MCF 10A (cell line): ENCODE results near the gene FAM204A. TPM values are rescaled to one million over a fixed set of nuclear protein-coding genes. Genes with fewer than 3 reads are reported as not detected.

Experiments used
- BruUV-seq: library from RNA; stranded (reverse); fragments of 400-500 nt; replicated peaks from 2 replicates; lab custom pipeline; 2021; lab: Mats Ljungman, UMichigan
- CTCF ChIA-PET: fragments of 300-600 bp; sonication (Branson Sonifier 250); formaldehyde crosslinking; extraction: SDS; loops from one replicate; lab custom pipeline; 2021; ENCODE audit warnings: antibody characterized with exemption, inconsistent platforms; lab: Yijun Ruan, JAX
- POLR2A ChIA-PET: fragments of 300-600, 350-650 bp; sonication (Branson Sonifier 250); formaldehyde crosslinking; extraction: SDS; loops from one replicate; lab custom pipeline; 2020; ENCODE audit warnings: antibody characterized with exemption, inconsistent platforms; lab: Yijun Ruan, JAX
- DNase-seq: peaks from one replicate; pipeline ENCODE4 v3.0.0-alpha.2; 2018; ENCODE audit not compliant: unreplicated experiment
- H3K27ac Mint-ChIP-seq: one replicate; pipeline ENCODE4 v1.8.0; 2022; ENCODE audit warnings: mild to moderate bottlenecking, low read depth, mixed read lengths; ENCODE audit not compliant: unreplicated experiment
- H3K27me3 Mint-ChIP-seq: one replicate; pipeline ENCODE4 v1.8.0; 2022; ENCODE audit warnings: mixed read lengths; ENCODE audit not compliant: insufficient read depth, unreplicated experiment
- H3K36me3 Mint-ChIP-seq: one replicate; pipeline ENCODE4 v1.8.0; 2022; ENCODE audit warnings: mild to moderate bottlenecking, moderate library complexity, mixed read lengths; ENCODE audit not compliant: insufficient read depth, unreplicated experiment
- H3K4me1 Mint-ChIP-seq: one replicate; pipeline ENCODE4 v1.8.0; 2022; ENCODE audit warnings: mixed read lengths; ENCODE audit not compliant: insufficient read depth, unreplicated experiment
- H3K4me3 Mint-ChIP-seq: one replicate; pipeline ENCODE4 v1.8.0; 2022; ENCODE audit warnings: mild to moderate bottlenecking, moderate library complexity, mixed read lengths; ENCODE audit not compliant: unreplicated experiment
- H3K9me3 Mint-ChIP-seq: one replicate; pipeline ENCODE4 v1.8.0; 2022; ENCODE audit warnings: mixed read lengths; ENCODE audit not compliant: unreplicated experiment
- intact Hi-C: fragments of 100-400 bp; cut with micrococcal nuclease; formaldehyde crosslinking; loops from 2 replicates; pipeline ENCODE4 v1.14.1; 2022
- total RNA-seq: library from RNA; stranded (reverse); gene quantifications from 2 replicates; pipeline ENCODE4 v1.2.3, GENCODE V29; 2022
- TF ChIP-seq, protein P1 (sequence below): fragments of 200-600 bp; IDR thresholded peaks from one replicate; pipeline ENCODE4 v1.8.0; 2022; ENCODE audit warnings: antibody characterized with exemption, mild to moderate bottlenecking; ENCODE audit not compliant: unreplicated experiment

The FAM204A gene
- total RNA-seq, 1 experiment from 2014 or later: 103 TPM

- intact Hi-C loops: no loop called here
- BruUV-seq: no TSS peak
- TF ChIP-seq, protein P1, sequence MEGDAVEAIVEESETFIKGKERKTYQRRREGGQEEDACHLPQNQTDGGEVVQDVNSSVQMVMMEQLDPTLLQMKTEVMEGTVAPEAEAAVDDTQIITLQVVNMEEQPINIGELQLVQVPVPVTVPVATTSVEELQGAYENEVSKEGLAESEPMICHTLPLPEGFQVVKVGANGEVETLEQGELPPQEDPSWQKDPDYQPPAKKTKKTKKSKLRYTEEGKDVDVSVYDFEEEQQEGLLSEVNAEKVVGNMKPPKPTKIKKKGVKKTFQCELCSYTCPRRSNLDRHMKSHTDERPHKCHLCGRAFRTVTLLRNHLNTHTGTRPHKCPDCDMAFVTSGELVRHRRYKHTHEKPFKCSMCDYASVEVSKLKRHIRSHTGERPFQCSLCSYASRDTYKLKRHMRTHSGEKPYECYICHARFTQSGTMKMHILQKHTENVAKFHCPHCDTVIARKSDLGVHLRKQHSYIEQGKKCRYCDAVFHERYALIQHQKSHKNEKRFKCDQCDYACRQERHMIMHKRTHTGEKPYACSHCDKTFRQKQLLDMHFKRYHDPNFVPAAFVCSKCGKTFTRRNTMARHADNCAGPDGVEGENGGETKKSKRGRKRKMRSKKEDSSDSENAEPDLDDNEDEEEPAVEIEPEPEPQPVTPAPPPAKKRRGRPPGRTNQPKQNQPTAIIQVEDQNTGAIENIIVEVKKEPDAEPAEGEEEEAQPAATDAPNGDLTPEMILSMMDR: no peak
- H3K27ac Mint-ChIP-seq: no peak overlapping the region
- no peaks in the 10 kb centered on the region for H3K9me3 Mint-ChIP-seq
- no peak overlapping the region for H3K4me3 Mint-ChIP-seq
- ChIA-PET POLR2A (interaction anchor here (0.7 to 1.8 kb wide), 3 partner anchors 11 to 199 kb away, joined by 3 to 8 read pairs (median 3); partner anchors contain the start of gene FAM204A), CTCF (interaction anchor here (0.6 to 1.7 kb wide), 4 partner anchors 14 to 395 kb away, joined by 3 to 4 read pairs (median 4); no protein-coding TSS in a partner anchor)
- H3K27me3 Mint-ChIP-seq: no peaks in the 10 kb centered on the region
- no peaks in the 10 kb centered on the region for H3K4me1 Mint-ChIP-seq
- H3K36me3 Mint-ChIP-seq: peaks cover 74% of the 10 kb centered on the region
- no peak for DNase-seq
Measured at GRCh38 chr10:118330295-118331076, 11.6 kb downstream of the FAM204A start.

GRCh38 chr10:118324140-118324539 lies 18.0 kb downstream of the FAM204A start:
- Mint-ChIP-seq H3K36me3 (peaks cover 89% of the 10 kb centered on the region), H3K27ac (no peak overlapping the region), H3K4me1 (peaks cover 4% of the 10 kb centered on the region), H3K9me3 (no peaks in the 10 kb centered on the region), H3K4me3 (no peak overlapping the region), H3K27me3 (no peaks in the 10 kb centered on the region)
- DNase-seq: no peak
- CTCF ChIA-PET: interaction anchor here (0.7 kb wide), 1 partner anchor 10 kb away, joined by 3 read pairs; no protein-coding TSS in a partner anchor
- POLR2A ChIA-PET: no interaction called here
- TF ChIP-seq, protein P1: no peak
- intact Hi-C loops: no loop called here
- no TSS peak for BruUV-seq

- POLR2A ChIA-PET: no interaction called here
- CTCF ChIA-PET: no interaction called here
- TF ChIP-seq, protein P1: no peak
- Mint-ChIP-seq H3K4me3 (no peak overlapping the region), H3K36me3 (peaks cover 73% of the 10 kb centered on the region), H3K4me1 (peaks cover 4% of the 10 kb centered on the region), H3K27me3 (no peaks in the 10 kb centered on the region), H3K9me3 (no peaks in the 10 kb centered on the region), H3K27ac (peak overlapping the region; percentile 49)
- no peak for DNase-seq
- BruUV-seq: no TSS peak
- intact Hi-C loops: no loop called here
Measured at GRCh38 chr10:118321724-118322575, 20.2 kb downstream of the FAM204A start.

DNA sequence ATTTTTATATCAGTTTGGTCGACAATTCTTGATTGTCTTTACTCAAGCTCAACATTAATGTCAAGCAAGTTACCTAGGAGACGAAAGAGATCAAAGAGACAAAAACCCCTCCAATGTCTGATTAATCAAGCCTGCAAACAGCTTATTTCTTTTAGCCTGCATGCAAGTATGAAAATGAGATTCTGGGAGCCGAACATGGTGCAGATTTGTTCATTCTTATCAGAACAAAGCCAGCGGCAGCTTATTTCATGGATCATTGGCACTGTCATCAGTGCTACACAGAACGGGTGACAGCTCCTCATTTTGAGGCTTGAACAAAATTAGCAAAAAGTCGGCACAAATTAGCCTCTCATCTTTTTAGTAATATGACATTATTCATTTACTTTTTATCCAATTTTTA lies 26.5 kb downstream of the FAM204A start:
- DNase-seq: no peak
- Mint-ChIP-seq H3K4me3 (no peak overlapping the region), H3K27ac (no peak overlapping the region), H3K27me3 (no peaks in the 10 kb centered on the region), H3K9me3 (no peaks in the 10 kb centered on the region), H3K36me3 (peaks cover 54% of the 10 kb centered on the region), H3K4me1 (no peaks in the 10 kb centered on the region)
- ChIA-PET POLR2A (interaction anchor here (1.0 kb wide), 1 partner anchor 9 kb away, joined by 3 read pairs; no protein-coding TSS in a partner anchor), CTCF (interaction anchor here (0.6 to 1.2 kb wide), 5 partner anchors 9 to 1172 kb away, joined by 3 to 4 read pairs (median 3); no protein-coding TSS in a partner anchor)
- TF ChIP-seq, protein P1: no peak
- intact Hi-C loops: no loop called here
- no TSS peak for BruUV-seq
